DMS114 treated with DMSO at 0.1 percent for 48 hours (cell line): ENCODE results near the gene SPTBN5.
A peak's percentile ranks its signal among the peaks of the same experiment; 100 is the strongest.

Experiments used
- DNase-seq: peaks from one replicate; lab custom pipeline; 2025; ENCODE audit not compliant: unreplicated experiment; lab: John Stamatoyannopoulos, UW

SPTBN5 gene

DNA sequence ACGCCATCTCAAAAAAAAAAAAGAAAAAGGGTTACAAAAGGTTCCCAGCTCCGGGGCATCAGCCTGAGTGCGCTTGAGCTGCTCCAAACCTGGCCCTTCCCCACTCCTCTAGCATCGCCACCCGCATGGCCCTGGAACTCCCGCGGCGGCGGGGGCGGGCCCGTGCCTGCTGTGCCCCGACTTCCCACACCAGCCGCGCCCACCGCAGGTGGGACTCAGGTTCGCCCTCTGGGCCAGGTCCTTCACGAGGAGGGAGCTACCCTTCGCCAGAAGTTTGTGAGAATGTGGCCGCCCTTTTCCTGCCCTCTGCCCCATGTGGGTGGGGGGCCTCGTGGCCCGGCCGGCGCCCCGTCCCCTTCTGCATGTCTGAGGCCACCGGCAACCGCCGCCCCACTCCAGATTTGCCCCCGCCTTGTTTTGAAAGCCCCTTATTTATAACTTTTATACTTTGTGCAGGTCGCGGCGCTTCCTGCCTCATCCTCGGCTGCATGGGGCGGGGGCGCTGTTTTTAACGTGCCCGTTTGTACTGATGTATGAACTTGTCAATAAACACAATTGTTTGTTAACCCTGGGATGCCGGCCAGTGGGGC lies 66.5 kb downstream of the SPTBN5 start:
- DNase-seq: no peak

- no peak for DNase-seq
These were observed 68.0 kb downstream of the SPTBN5 start for GRCh38 chr15:41825572-41826535.

GRCh38 chr15:41825145-41825544 lies 68.7 kb downstream of the SPTBN5 start:
- no peak for DNase-seq

- DNase-seq: no peak
These were observed 69.6 kb downstream of the SPTBN5 start for GRCh38 chr15:41824062-41824745.

DNA sequence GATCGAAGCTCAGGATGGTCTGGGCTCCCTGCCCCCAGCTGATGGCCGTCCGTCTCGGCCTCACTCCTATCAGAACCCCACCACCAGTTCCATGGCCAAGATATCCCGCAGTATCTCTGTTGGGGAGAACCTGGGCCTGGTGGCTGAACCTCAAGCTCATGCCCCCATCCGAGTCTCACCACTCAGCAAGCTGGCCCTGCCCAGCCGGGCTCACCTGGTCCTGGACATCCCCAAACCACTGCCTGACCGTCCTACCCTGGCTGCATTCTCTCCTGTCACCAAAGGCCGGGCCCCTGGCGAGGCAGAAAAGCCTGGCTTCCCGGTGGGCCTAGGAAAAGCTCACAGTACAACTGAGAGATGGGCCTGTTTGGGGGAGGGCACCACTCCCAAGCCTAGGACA lies 70.4 kb downstream of the SPTBN5 start:
- no peak for DNase-seq

DNA sequence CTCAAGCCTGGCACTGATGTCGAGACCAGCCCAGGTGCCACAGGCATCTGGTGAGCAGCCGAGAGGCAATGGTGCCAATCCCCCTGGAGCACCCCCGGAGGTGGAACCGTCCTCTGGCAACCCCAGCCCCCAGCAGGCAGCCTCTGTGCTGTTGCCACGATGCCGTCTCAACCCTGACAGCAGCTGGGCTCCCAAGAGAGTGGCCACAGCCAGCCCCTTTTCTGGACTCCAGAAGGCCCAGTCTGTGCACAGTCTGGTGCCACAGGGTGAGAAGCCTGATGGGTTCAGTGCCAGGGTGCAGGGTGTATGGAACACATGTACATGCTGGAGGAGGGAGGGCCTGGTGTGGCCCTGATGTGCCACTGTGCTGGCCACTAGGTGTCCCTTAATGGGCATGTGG lies 70.9 kb downstream of the SPTBN5 start:
- DNase-seq: no peak

DNA sequence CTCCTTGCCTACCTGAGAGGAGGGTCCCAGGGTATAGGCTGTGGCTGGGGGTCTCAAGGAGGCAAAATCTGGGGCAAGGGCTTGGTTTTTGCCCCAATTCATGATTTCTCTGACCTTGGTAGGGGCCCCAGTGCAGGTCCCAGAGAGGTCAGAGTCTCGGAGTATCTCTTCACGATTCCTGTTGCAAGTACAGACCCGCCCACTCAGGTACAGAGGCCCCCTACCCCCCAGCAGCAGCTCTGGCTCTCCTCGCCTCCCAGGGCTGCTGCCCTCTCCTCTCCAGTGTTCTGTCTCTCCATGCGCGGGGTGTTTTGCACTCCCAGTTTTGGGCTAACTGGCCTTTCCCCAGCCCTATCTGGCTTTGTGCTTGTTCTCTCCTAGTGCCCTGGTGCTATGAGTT lies 71.4 kb downstream of the SPTBN5 start:
- no peak for DNase-seq

- DNase-seq: no peak
These were observed 72.0 kb downstream of the SPTBN5 start for GRCh38 chr15:41821831-41822230.

- DNase-seq: no peak
These were observed 72.9 kb downstream of the SPTBN5 start for GRCh38 chr15:41820791-41821423.

DNA sequence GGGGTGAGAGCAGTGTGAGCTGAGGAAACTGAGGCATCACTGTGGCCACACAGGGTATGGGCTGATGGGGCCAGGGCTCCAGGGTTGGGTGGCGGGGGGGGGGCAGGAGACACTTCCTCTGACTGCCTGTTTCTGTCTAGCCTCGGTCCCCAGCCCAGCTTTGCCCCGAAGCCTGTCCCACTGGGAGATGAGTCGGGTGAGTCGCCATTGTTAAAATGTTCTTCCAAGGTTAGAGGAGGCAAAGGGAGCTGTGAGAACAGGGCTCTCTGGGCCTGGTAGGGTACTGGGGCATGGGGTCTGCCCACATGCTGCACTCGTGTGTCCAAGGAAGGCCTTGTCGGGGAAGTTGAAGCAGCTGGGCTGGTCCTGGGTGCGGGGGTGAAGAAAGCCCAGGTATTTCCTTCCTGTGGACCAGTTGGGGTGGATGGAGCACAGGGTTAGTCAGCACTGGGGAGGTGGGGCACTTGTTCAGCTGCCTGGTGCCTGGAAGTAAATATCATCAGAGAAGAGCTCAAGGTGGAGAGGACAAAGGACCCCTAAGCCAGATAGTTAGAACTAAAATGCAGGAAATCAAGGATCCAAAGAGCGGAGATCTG lies 74.3 kb downstream of the SPTBN5 start:
- DNase-seq: no peak

- DNase-seq: no peak
These were observed 76.1 kb downstream of the SPTBN5 start for GRCh38 chr15:41817781-41818180.

DNA sequence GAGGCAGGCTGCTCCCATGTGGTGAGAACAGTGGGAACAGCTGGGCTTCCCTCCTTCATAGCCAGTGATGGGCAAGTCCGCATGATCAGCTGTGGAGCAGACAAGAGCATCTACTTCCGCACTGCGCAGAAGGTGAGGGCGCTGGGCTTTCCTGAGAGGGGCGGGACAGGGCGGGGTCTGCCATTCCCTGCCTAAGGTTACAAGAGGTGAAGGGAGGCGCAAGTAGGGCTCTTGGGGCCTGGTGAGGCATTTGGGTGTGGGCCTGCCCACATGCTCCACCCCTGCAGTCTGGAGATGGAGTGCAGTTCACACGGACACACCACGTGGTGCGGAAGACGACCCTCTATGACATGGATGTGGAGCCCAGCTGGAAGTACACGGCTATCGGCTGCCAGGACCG lies 76.5 kb downstream of the SPTBN5 start:
- DNase-seq: no peak

DNA sequence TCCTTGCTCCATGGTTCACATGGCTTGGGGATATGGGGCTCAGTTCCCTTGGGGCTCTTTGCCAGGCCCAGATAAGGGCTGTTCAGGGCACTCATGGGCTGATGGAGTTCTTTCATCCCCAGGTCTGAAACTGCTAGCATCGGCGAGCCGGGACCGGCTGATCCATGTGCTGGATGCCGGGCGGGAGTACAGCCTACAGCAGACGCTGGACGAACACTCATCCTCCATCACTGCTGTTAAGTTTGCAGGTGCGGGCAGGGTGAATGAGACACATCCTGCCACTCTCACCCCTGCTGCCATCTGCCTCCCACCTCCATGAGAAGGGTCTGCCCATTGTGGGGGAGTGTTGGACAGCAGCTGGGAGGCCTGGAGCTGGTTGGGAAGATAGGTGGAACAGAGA lies 77.1 kb downstream of the SPTBN5 start:
- DNase-seq: no peak

- no peak for DNase-seq
These were observed 79.3 kb downstream of the SPTBN5 start for GRCh38 chr15:41814534-41814933.

- DNase-seq: no peak
These were observed 80.4 kb downstream of the SPTBN5 start for GRCh38 chr15:41813426-41813825.

DNA sequence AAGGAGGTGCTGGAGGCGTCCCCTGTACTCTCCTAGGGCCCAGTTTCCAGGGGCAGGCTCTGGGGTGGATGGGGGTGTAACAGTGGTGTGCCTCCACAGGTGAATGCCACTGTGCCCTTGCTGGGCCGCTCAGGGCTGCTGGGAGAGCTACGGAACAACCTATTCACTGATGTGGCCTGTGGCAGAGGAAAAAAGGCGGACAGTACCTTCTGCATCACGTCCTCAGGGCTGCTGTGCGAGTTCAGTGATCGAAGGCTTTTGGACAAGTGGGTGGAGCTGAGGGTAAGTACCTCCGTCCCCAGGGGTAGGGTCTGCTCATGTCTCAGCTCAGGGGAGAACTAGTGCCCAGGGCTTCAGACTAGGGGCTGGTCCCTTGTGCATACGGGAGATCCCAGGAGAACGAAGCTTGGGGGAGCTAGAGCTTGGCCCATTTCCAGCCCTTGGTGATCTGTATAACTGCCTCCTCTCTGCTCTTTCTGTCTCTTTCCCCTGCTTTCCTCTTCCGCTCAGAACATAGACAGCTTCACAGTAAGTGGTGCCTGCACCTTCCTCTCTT lies 81.0 kb downstream of the SPTBN5 start:
- DNase-seq: no peak

DNA sequence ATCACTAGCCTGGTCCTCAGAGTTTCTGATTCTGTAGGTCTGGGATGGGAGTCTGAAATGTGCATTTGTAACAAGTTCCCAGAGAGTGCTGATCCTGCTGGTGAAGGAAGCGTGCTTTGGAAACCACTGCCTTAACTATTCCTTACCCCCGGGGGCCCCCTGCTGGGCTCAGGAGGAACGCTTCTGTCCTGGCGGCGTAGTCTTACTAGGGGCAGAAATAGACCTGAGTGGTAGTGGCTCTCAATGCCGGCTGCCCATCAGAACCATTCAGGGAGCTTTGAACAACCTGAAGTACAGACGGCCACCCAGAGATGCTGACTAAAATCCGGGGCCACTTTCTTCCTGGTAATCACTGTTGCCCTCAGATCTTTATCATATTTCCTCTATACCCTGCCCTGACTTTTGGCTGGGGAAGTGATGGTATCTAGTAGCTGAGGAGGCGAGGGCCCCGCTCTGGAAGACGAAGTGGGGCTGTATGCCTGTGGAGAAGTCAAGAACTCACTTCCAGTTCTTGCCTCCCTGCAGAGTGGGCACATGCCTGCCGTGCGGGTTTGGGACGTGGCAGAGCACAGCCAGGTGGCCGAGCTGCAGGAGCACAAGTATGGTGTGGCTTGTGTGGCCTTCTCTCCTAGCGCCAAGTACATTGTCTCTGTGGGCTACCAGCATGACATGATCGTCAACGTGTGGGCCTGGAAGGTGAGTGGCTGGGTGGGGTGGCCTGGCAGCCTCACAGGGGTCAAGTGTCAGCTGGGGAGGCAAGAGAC lies 82.2 kb downstream of the SPTBN5 start:
- DNase-seq: peak; percentile 76

DNA sequence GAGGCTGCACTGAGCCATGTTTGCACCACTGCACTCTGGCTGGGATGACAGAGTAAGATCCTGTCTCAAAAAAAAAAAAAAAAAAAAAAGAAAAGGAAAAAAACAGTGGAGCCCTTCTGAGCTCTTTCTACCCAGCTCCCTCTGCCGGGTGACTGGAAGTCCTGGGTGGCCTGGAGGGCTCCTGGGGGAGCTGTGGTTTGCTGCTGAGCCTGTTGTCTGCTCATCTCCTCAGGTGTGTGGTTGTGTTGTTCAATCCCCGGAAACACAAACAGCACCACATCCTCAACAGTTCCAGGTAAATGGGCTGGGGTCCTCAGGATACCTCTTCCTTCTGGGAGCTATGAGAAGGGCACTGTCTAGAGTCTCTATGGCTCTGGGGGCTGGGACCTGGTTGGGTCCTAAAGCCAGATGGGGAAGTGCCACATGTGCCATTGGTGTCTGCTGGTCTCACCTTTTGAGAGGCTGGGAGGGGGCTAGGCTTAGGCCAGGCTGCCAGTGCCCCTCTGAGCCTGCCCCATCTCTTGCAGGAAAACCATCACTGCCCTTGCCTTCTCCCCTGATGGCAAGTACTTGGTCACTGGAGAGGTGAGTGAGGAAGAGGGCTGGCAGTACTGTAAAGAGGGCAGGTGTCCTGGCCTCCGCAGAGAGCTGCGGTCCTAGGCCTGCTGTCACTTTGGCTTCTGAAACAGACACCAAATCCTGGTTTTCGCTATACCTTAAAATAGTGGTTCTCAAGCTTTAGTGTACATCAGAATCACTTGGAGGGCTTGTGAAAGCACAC lies 83.0 kb downstream of the SPTBN5 start:
- no peak for DNase-seq

GRCh38 chr15:41809526-41810220 lies 84.2 kb downstream of the SPTBN5 start:
- DNase-seq: no peak
